Esophagus muscularis mucosa (tissue), 3 donors: ENCODE data around the gene BSCL2.
"Not testable (repeated sequence)": the region's sequence is repeated elsewhere in the genome, so short reads cannot be mapped to it uniquely, and the experiment has no call there.

Source experiments
- POLR2A ChIP-seq: fragments of 450-650 bp; IDR thresholded peaks from one replicate; pipeline ENCODE4 v1.6.1; 2017; ENCODE audit warnings: antibody characterized with exemption, moderate library complexity, mild to moderate bottlenecking, low read depth
- TF ChIP-seq, protein P1 (sequence below), 3 experiments: fragments of 200-600 bp in 2 of 3; fragments of 450-650 bp in 1 of 3; sonication (generic) in 2 of 3; IDR thresholded peaks; one replicate each; pipeline ENCODE4 v1.5.1; 2017 to 2019; ENCODE audit warnings: antibody characterized with exemption in 3 of 3, mild to moderate bottlenecking in 2 of 3, moderate library complexity in 1 of 3

GRCh38 chr11:62675415-62675814, 31.8 kb downstream of the BSCL2 start:
- not testable (repeated sequence) for TF ChIP-seq POLR2A
- TF ChIP-seq, protein P1, sequence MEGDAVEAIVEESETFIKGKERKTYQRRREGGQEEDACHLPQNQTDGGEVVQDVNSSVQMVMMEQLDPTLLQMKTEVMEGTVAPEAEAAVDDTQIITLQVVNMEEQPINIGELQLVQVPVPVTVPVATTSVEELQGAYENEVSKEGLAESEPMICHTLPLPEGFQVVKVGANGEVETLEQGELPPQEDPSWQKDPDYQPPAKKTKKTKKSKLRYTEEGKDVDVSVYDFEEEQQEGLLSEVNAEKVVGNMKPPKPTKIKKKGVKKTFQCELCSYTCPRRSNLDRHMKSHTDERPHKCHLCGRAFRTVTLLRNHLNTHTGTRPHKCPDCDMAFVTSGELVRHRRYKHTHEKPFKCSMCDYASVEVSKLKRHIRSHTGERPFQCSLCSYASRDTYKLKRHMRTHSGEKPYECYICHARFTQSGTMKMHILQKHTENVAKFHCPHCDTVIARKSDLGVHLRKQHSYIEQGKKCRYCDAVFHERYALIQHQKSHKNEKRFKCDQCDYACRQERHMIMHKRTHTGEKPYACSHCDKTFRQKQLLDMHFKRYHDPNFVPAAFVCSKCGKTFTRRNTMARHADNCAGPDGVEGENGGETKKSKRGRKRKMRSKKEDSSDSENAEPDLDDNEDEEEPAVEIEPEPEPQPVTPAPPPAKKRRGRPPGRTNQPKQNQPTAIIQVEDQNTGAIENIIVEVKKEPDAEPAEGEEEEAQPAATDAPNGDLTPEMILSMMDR (IDR thresholded peaks at IDR 0.05) = not testable (repeated sequence)
